ENCODE data around the gene NDUFA3. TPM values are rescaled to one million over a fixed set of nuclear protein-coding genes. Genes with fewer than 3 reads are reported as not detected.
"Not testable (repeated sequence)": the region's sequence is repeated elsewhere in the genome, so short reads cannot be mapped to it uniquely, and the experiment has no call there.

The NDUFA3 gene
- 10 to 100 TPM; 40.6 to 52.6 TPM for total RNA-seq

DNA sequence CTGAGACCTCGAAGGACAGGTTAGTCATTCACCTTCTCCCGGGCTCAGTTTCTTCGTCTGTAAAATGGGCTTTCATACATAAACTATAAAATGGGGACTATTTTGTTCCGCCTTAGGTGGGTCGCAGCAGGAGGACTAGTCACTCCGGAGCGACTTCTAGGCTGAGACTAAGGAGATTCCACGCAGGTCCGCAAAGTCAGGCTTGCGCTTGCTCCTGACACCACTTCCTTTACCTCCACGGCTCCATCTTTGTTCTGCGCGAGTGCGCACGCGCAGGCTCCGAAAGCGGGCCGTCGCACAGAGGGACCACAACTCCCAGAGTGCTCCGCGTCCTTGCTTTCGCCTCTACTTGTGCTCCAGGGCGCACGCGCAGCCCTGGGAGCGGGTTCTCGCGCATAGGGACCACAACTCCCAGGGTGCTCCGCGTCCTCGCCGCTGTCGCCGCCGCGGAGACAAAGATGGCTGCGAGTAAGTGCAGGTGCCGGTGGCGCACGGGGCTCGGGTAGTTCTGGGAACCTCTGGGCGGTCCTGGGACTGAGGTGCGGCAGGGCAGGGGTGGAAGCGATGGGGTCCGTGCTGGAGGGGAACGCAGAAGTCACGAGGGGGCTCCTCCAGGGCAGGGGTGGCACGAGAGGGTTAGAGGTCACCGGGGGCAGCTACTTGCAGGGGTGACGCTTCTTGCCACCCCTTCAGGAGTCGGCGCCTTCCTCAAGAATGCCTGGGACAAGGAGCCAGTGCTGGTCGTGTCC lies at the start of gene NDUFA3:
TSS of gene NDUFA3 (plus strand) at position 435 of the 749 bp plus-strand sequence. CDS start at position 459, 24 bp downstream.
- no peaks in the 10 kb centered on the region for H3K27me3 Mint-ChIP-seq (ENCODE audit: low read depth)
- no peaks in the 10 kb centered on the region for H3K9me3 Mint-ChIP-seq
- peak within 1 kb of the TSS; percentile 94 to 99 for H3K4me3 Mint-ChIP-seq
- peak within 1 kb of the TSS; percentile 82 for H3K27ac Mint-ChIP-seq
- H3K4me1 Mint-ChIP-seq (ENCODE audit: low read depth), result peaks cover 51% of the 10 kb centered on the region
- DNase-seq (peak; percentile 98), ATAC-seq (replicated peaks in 1 of 2) (peak; percentile 99 to 100)
- H3K36me3 Mint-ChIP-seq (ENCODE audit: insufficient read depth in 2 of 2), result peaks cover 6 to 10% of the 10 kb centered on the region in 2 donors

DNA sequence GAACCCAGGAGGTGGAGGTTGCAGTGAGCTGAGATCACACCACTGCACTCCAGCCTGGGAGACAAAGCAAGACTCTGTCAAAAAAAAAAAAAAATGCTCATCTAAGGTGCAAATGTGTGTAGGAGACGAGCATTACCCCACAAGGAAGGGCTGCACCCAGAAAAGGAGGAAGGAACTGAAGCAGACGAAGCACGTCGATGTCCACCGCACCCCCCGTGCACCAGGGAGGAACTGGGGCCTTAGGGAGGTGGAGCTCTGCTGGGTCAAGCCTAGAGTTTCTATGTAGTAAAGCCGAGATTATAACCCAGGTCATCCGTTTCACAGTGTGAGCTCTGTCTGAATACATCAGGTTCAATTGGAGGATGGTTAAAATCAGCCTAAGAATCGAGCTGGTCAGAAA lies 40.0 kb upstream of the NDUFA3 start:
- H3K27me3 Mint-ChIP-seq (ENCODE audit: low read depth), result peaks cover 31% of the 10 kb centered on the region
- no peaks in the 10 kb centered on the region for H3K9me3 Mint-ChIP-seq

GRCh38 chr19:54063350-54064116 lies 39.1 kb upstream of the NDUFA3 start, which contains the start of gene VSTM1:
TSS of gene VSTM1 (minus strand) at chr19:54063897. CDS start at chr19:54063777, 120 bp downstream.
- Mint-ChIP-seq H3K27me3 (ENCODE audit: low read depth) (peaks cover 31% of the 10 kb centered on the region), H3K27ac (no peak within 1 kb of the TSS)

More for the DNA sequence above, 40.0 kb upstream of the NDUFA3 start:
- ATAC-seq (replicated peaks in 1 of 2) (no peak), DNase-seq (no peak)
- no peak overlapping the region for H3K4me3 Mint-ChIP-seq
- H3K4me1 Mint-ChIP-seq (ENCODE audit: low read depth), result no peaks in the 10 kb centered on the region
- no peaks in the 10 kb centered on the region for H3K36me3 Mint-ChIP-seq (ENCODE audit: insufficient read depth in 2 of 2)
- no peak overlapping the region for H3K27ac Mint-ChIP-seq

DNA sequence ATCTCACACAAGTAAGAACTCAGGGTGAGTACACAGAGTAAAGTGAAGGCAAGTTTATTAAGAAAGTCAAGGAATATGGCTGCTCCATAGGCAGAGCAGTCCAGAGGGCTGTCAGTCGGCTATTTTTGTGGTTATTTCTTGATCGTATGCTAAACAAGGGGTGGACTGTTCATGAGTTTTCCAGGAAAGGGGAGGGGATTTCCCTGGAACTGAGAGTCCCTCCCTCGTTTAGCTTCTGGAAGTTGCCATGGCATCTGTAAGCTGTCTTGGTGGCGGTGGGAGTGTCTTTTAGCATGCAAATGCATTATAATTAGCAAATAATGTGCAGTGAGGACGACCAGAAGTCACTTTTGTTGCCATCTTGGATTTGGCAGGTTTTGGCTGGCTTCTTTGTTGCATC lies 33.2 kb upstream of the NDUFA3 start:
- DNase-seq (no peak), ATAC-seq (replicated peaks in 1 of 2) (no peak)
- no peak overlapping the region for H3K27ac Mint-ChIP-seq
- H3K36me3 Mint-ChIP-seq (ENCODE audit: insufficient read depth in 2 of 2), result no peaks in the 10 kb centered on the region
- no peaks in the 10 kb centered on the region for H3K4me1 Mint-ChIP-seq (ENCODE audit: low read depth)
- H3K27me3 Mint-ChIP-seq (ENCODE audit: low read depth), result peaks cover 12% of the 10 kb centered on the region
- H3K9me3 Mint-ChIP-seq, result no peaks in the 10 kb centered on the region
- no peak overlapping the region for H3K4me3 Mint-ChIP-seq

More at GRCh38 chr19:54063350-54064116, 39.1 kb upstream of the NDUFA3 start, which contains the start of gene VSTM1:
- no peaks in the 10 kb centered on the region for H3K9me3 Mint-ChIP-seq
- DNase-seq (no peak), ATAC-seq (replicated peaks in 1 of 2) (no peak)
- H3K4me3 Mint-ChIP-seq, result no peak within 1 kb of the TSS
- H3K36me3 Mint-ChIP-seq (ENCODE audit: insufficient read depth in 2 of 2), result no peaks in the 10 kb centered on the region
- no peaks in the 10 kb centered on the region for H3K4me1 Mint-ChIP-seq (ENCODE audit: low read depth)

GRCh38 chr19:54073829-54074228 lies 28.8 kb upstream of the NDUFA3 start:
- Mint-ChIP-seq H3K4me3 (no peak overlapping the region), H3K27ac (no peak overlapping the region), H3K4me1 (ENCODE audit: low read depth) (no peaks in the 10 kb centered on the region), H3K27me3 (ENCODE audit: low read depth) (no peaks in the 10 kb centered on the region), H3K36me3 (ENCODE audit: insufficient read depth in 2 of 2) (no peaks in the 10 kb centered on the region), H3K9me3 (no peaks in the 10 kb centered on the region)
- DNase-seq, result no peak
- ATAC-seq (replicated peaks in 1 of 2), result no peak

DNA sequence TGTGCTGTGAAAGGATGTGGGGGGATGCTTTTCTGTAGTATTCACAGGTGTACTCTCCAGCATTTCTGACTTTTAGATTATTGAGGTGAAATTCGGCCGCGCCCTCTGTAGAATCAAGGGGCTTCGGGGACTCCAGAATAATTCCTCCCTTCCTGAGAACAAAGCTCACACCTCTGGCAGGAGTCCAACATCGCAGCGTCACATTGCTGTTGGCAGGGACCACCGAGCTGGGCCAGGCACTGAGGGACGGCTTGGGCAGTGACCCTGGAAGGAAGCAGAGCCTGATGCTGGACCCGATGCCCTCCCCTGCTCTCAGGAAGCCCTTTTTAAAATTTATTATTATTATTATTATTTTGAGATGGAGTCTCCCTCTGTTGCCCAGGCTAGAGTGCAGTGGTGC lies 27.8 kb upstream of the NDUFA3 start:
- ATAC-seq (replicated peaks in 1 of 2) (no peak), DNase-seq (no peak)
- H3K36me3 Mint-ChIP-seq (ENCODE audit: insufficient read depth in 2 of 2), result peaks cover 1 to 4% of the 10 kb centered on the region in 2 donors
- no peaks in the 10 kb centered on the region for H3K4me1 Mint-ChIP-seq (ENCODE audit: low read depth)
- H3K9me3 Mint-ChIP-seq, result peaks cover 0 to 1% of the 10 kb centered on the region in 2 donors
- H3K4me3 Mint-ChIP-seq, result no peak overlapping the region
- H3K27me3 Mint-ChIP-seq (ENCODE audit: low read depth), result no peaks in the 10 kb centered on the region
- no peak overlapping the region for H3K27ac Mint-ChIP-seq

- Mint-ChIP-seq H3K36me3 (ENCODE audit: insufficient read depth in 2 of 2) (peaks cover 4 to 6% of the 10 kb centered on the region in 2 donors), H3K4me1 (ENCODE audit: low read depth) (no peaks in the 10 kb centered on the region), H3K27ac (no peak overlapping the region), H3K9me3 (peaks cover 0 to 4% of the 10 kb centered on the region in 2 donors), H3K4me3 (no peak overlapping the region), H3K27me3 (ENCODE audit: low read depth) (no peaks in the 10 kb centered on the region)
- DNase-seq (no peak), ATAC-seq (replicated peaks in 1 of 2) (no peak)
Measured at GRCh38 chr19:54077334-54077733, 25.3 kb upstream of the NDUFA3 start.

GRCh38 chr19:54081032-54081431 lies 21.6 kb upstream of the NDUFA3 start, which contains the start of gene TARM1:
TSS of gene TARM1 (minus strand) at chr19:54081365. CDS start at chr19:54081340, 25 bp downstream.
- ATAC-seq (replicated peaks in 1 of 2) (no peak), DNase-seq (no peak)
- Mint-ChIP-seq H3K27ac (no peak within 1 kb of the TSS), H3K27me3 (ENCODE audit: low read depth) (no peaks in the 10 kb centered on the region), H3K36me3 (ENCODE audit: insufficient read depth in 2 of 2) (peaks cover 8% of the 10 kb centered on the region in 2 donors), H3K9me3 (peaks cover 4 to 8% of the 10 kb centered on the region in 2 donors), H3K4me1 (ENCODE audit: low read depth) (no peaks in the 10 kb centered on the region), H3K4me3 (no peak within 1 kb of the TSS)

GRCh38 chr19:54084410-54084809 lies 18.2 kb upstream of the NDUFA3 start:
- DNase-seq, result no peak
- no peak overlapping the region for H3K27ac Mint-ChIP-seq
- no peaks in the 10 kb centered on the region for H3K27me3 Mint-ChIP-seq (ENCODE audit: low read depth)
- H3K36me3 Mint-ChIP-seq (ENCODE audit: insufficient read depth in 2 of 2), result peaks cover 8% of the 10 kb centered on the region in 2 donors
- H3K9me3 Mint-ChIP-seq, result peaks cover 4 to 8% of the 10 kb centered on the region in 2 donors
- H3K4me3 Mint-ChIP-seq, result no peak overlapping the region
- H3K4me1 Mint-ChIP-seq (ENCODE audit: low read depth), result no peaks in the 10 kb centered on the region
- ATAC-seq (replicated peaks in 1 of 2), result no peak

GRCh38 chr19:54094426-54095000 lies 8.1 kb upstream of the NDUFA3 start:
- Mint-ChIP-seq H3K9me3 (no peaks in the 10 kb centered on the region), H3K36me3 (ENCODE audit: insufficient read depth in 2 of 2) (peaks cover 0 to 4% of the 10 kb centered on the region in 2 donors), H3K4me1 (ENCODE audit: low read depth) (peaks cover 11% of the 10 kb centered on the region), H3K27me3 (ENCODE audit: low read depth) (peaks cover 22% of the 10 kb centered on the region), H3K27ac (no peak overlapping the region), H3K4me3 (peak overlapping the region in 1 of 2 donors; percentile 14)
- no peak for DNase-seq
- ATAC-seq (replicated peaks in 1 of 2), result no peak

- H3K27ac Mint-ChIP-seq, result no peak overlapping the region
- H3K4me3 Mint-ChIP-seq, result peak overlapping the region; percentile 79 to 85
- no peaks in the 10 kb centered on the region for H3K9me3 Mint-ChIP-seq
- DNase-seq, result no peak
- peaks cover 22% of the 10 kb centered on the region for H3K27me3 Mint-ChIP-seq (ENCODE audit: low read depth)
- peaks cover 11% of the 10 kb centered on the region for H3K4me1 Mint-ChIP-seq (ENCODE audit: low read depth)
- H3K36me3 Mint-ChIP-seq (ENCODE audit: insufficient read depth in 2 of 2), result peaks cover 0 to 4% of the 10 kb centered on the region in 2 donors
- no peak for ATAC-seq (replicated peaks in 1 of 2)
Measured at GRCh38 chr19:54095136-54095858, 7.4 kb upstream of the NDUFA3 start.

GRCh38 chr19:54095859-54096616 lies 6.6 kb upstream of the NDUFA3 start:
- peaks cover 22% of the 10 kb centered on the region for H3K27me3 Mint-ChIP-seq (ENCODE audit: low read depth)
- H3K27ac Mint-ChIP-seq, result peak overlapping the region; percentile 56
- H3K9me3 Mint-ChIP-seq; H3K36me3 Mint-ChIP-seq (ENCODE audit: insufficient read depth in 2 of 2): not testable (repeated sequence)
- ATAC-seq (replicated peaks in 1 of 2) (peak; percentile 83 to 88), DNase-seq (peak; percentile 58 to 61)
- H3K4me1 Mint-ChIP-seq (ENCODE audit: low read depth), result peaks cover 14% of the 10 kb centered on the region
- H3K4me3 Mint-ChIP-seq, result peak overlapping the region; percentile 79 to 85
